HepG2 (cell line): ENCODE measurements around the gene MAN1A1. TPM values are rescaled to one million over a fixed set of nuclear protein-coding genes. Genes with fewer than 3 reads are reported as not detected.

Experiments
- ARNTL ChIP-seq: sonication (generic); formaldehyde crosslinking; IDR thresholded peaks from 2 replicates; pipeline ENCODE4 v1.4.0; 2020; ENCODE audit warnings: mild to moderate bottlenecking, missing genetic modification reagents
- CAMTA2 ChIP-seq: sonication (generic); formaldehyde crosslinking; IDR thresholded peaks from 2 replicates; pipeline ENCODE4 v1.4.0; 2020; ENCODE audit warnings: mild to moderate bottlenecking, missing genetic modification reagents, borderline replicate concordance
- CHD2 ChIP-seq: IDR thresholded peaks from 2 replicates; pipeline ENCODE4 v1.6.1; 2011; ENCODE audit warnings: low read depth, low read length, improper control_type of control experiment
- FIP1L1 ChIP-seq: fragments of 200-400 bp; formaldehyde crosslinking; IDR thresholded peaks from 2 replicates; pipeline ENCODE4 v1.6.1; 2018; ENCODE audit warnings: low read depth, mild to moderate bottlenecking, low read length, moderate library complexity, borderline replicate concordance; ENCODE audit not compliant: insufficient read depth
- HDAC2 ChIP-seq: sonication (generic); formaldehyde crosslinking; IDR thresholded peaks from 2 replicates; pipeline ENCODE4 v1.4.0; 2020; ENCODE audit warnings: missing genetic modification reagents
- HNRNPH1 ChIP-seq: fragments of 200-400 bp; formaldehyde crosslinking; optimal IDR thresholded peaks from 2 replicates; pipeline ENCODE3; 2017; ENCODE audit warnings: mild to moderate bottlenecking, low read depth, low read length
- MTF2 ChIP-seq: sonication (generic); formaldehyde crosslinking; IDR thresholded peaks from 2 replicates; pipeline ENCODE4 v1.5.0; 2020; ENCODE audit warnings: missing genetic modification reagents, borderline replicate concordance
- PLRG1 ChIP-seq: fragments of 450-650 bp; conservative IDR thresholded peaks from 2 replicates; pipeline ENCODE4 v1.6.1; 2016
- POLR2AphosphoS2 ChIP-seq: IDR thresholded peaks from 2 replicates; pipeline ENCODE4 v1.6.1; 2011; ENCODE audit warnings: low read depth, low read length, improper control_type of control experiment
- SCMH1 ChIP-seq: sonication (generic); formaldehyde crosslinking; IDR thresholded peaks from 2 replicates; pipeline ENCODE4 v1.9.0; 2021; ENCODE audit warnings: missing genetic modification reagents, mild to moderate bottlenecking, borderline replicate concordance
- SP1 ChIP-seq, 2 experiments: fragments of 450-650 bp in 1 of 2; sonication (generic) in 1 of 2; formaldehyde crosslinking in 1 of 2; IDR thresholded peaks; 2 replicates each; pipeline versions ENCODE4 v1.4.0 to v1.6.1; 2016 to 2020; ENCODE audit warnings: missing genetic modification reagents in 1 of 2
- ZBTB10 ChIP-seq: sonication (generic); formaldehyde crosslinking; IDR thresholded peaks from 2 replicates; pipeline ENCODE4 v1.4.0; 2020; ENCODE audit warnings: missing genetic modification reagents, borderline replicate concordance
- ZFAT ChIP-seq: sonication (generic); formaldehyde crosslinking; conservative IDR thresholded peaks from 2 replicates; pipeline ENCODE4 v1.8.1; 2023; ENCODE audit warnings: missing genetic modification reagents, inconsistent platforms
- ZNF12 ChIP-seq: sonication (generic); formaldehyde crosslinking; IDR thresholded peaks from 2 replicates; pipeline ENCODE4 v1.5.0; 2020; ENCODE audit warnings: missing genetic modification reagents
- ZNF24 ChIP-seq: fragments of 450-650 bp; IDR thresholded peaks from 2 replicates; pipeline ENCODE4 v1.6.1; 2017; ENCODE audit warnings: antibody characterized with exemption, mild to moderate bottlenecking
- ZNF543 ChIP-seq: sonication (generic); formaldehyde crosslinking; IDR thresholded peaks from 2 replicates; pipeline ENCODE4 v1.4.0; 2020; ENCODE audit warnings: mild to moderate bottlenecking, missing genetic modification reagents
- ZNF547 ChIP-seq: sonication (generic); formaldehyde crosslinking; IDR thresholded peaks from 2 replicates; pipeline ENCODE4 v1.5.1; 2020; ENCODE audit warnings: mild to moderate bottlenecking, missing genetic modification reagents
- ZNF616 ChIP-seq: sonication (generic); formaldehyde crosslinking; IDR thresholded peaks from 2 replicates; pipeline ENCODE4 v1.5.0; 2020; ENCODE audit warnings: low read depth, mild to moderate bottlenecking, missing genetic modification reagents
- polyA plus RNA-seq, 8 experiments: library from polyadenylated mRNA; depleted of rRNA in 3 of 8; stranded (reverse) in 7 of 8; unstranded in 1 of 8; fragments of >200 nt; fragmentation: Illumina TruSeq in 4 of 8; extraction: Trizol in 4 of 8; gene quantifications; 2 replicates each; pipeline versions ENCODE4 v1.2.1 to v1.2.3, GENCODE V29; 2011 to 2016; ENCODE audit warnings: low read depth in 4 of 8, missing spikeins in 1 of 8, mixed read lengths in 1 of 8; ENCODE audit not compliant: insufficient read depth in 1 of 8
- total RNA-seq, 5 experiments: library from RNA; depleted of rRNA; stranded (reverse); fragments of >200 nt; fragmentation: Illumina TruSeq; extraction: Trizol; gene quantifications; 2 replicates each; pipeline ENCODE4 v1.2.3, GENCODE V29; 2016; ENCODE audit warnings: low read depth in 1 of 5
- TF ChIP-seq, protein P1 (sequence below): sonication (generic); formaldehyde crosslinking; IDR thresholded peaks from 2 replicates; pipeline ENCODE4 v1.4.0; 2020; ENCODE audit warnings: missing genetic modification reagents
- TF ChIP-seq, protein P2 (sequence below): sonication (generic); formaldehyde crosslinking; IDR thresholded peaks from 2 replicates; pipeline ENCODE4 v1.9.0; 2021; ENCODE audit warnings: mild to moderate bottlenecking, missing genetic modification reagents

The MAN1A1 gene
- total and polyA plus RNA-seq, 2 of the 13 experiments (the other 11 are each of a cell fraction or from before 2014, with no cell fraction given) = 156 to 236 TPM

GRCh38 chr6:119348096-119348747, 1.3 kb downstream of the MAN1A1 start (continued):
- TF ChIP-seq, protein P1, sequence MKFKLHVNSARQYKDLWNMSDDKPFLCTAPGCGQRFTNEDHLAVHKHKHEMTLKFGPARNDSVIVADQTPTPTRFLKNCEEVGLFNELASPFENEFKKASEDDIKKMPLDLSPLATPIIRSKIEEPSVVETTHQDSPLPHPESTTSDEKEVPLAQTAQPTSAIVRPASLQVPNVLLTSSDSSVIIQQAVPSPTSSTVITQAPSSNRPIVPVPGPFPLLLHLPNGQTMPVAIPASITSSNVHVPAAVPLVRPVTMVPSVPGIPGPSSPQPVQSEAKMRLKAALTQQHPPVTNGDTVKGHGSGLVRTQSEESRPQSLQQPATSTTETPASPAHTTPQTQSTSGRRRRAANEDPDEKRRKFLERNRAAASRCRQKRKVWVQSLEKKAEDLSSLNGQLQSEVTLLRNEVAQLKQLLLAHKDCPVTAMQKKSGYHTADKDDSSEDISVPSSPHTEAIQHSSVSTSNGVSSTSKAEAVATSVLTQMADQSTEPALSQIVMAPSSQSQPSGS (CRISPR knock-in tag) = no peak
- TF ChIP-seq ZNF616 (CRISPR knock-in tag) (no peak), ZNF12 (CRISPR knock-in tag) (0 out of 2 replicates have a peak, but pooled peaks have one; percentile 16), CHD2 (0 out of 2 replicates have a peak, but pooled peaks have one; percentile 8), MTF2 (CRISPR knock-in tag) (no peak), HNRNPH1 (no peak), HDAC2 (CRISPR knock-in tag) (no peak), SCMH1 (CRISPR knock-in tag) (no peak), POLR2AphosphoS2 (no peak), ZBTB10 (no peak; the same call in 1 of the 2 replicates), ARNTL (CRISPR knock-in tag) (no peak), CAMTA2 (CRISPR knock-in tag) (no peak), ZNF547 (no peak), ZNF543 (CRISPR knock-in tag) (peak; percentile 67), FIP1L1 (no peak), ZNF24 (no peak), SP1 (IDR thresholded peaks at IDR 0.05) (no peak), SP1 (CRISPR knock-in tag; IDR thresholded peaks at IDR 0.05) (peak; percentile 23; the same call in 1 of the 2 replicates), PLRG1 (no peak), ZFAT (CRISPR knock-in tag) (no peak)
- TF ChIP-seq, protein P2, sequence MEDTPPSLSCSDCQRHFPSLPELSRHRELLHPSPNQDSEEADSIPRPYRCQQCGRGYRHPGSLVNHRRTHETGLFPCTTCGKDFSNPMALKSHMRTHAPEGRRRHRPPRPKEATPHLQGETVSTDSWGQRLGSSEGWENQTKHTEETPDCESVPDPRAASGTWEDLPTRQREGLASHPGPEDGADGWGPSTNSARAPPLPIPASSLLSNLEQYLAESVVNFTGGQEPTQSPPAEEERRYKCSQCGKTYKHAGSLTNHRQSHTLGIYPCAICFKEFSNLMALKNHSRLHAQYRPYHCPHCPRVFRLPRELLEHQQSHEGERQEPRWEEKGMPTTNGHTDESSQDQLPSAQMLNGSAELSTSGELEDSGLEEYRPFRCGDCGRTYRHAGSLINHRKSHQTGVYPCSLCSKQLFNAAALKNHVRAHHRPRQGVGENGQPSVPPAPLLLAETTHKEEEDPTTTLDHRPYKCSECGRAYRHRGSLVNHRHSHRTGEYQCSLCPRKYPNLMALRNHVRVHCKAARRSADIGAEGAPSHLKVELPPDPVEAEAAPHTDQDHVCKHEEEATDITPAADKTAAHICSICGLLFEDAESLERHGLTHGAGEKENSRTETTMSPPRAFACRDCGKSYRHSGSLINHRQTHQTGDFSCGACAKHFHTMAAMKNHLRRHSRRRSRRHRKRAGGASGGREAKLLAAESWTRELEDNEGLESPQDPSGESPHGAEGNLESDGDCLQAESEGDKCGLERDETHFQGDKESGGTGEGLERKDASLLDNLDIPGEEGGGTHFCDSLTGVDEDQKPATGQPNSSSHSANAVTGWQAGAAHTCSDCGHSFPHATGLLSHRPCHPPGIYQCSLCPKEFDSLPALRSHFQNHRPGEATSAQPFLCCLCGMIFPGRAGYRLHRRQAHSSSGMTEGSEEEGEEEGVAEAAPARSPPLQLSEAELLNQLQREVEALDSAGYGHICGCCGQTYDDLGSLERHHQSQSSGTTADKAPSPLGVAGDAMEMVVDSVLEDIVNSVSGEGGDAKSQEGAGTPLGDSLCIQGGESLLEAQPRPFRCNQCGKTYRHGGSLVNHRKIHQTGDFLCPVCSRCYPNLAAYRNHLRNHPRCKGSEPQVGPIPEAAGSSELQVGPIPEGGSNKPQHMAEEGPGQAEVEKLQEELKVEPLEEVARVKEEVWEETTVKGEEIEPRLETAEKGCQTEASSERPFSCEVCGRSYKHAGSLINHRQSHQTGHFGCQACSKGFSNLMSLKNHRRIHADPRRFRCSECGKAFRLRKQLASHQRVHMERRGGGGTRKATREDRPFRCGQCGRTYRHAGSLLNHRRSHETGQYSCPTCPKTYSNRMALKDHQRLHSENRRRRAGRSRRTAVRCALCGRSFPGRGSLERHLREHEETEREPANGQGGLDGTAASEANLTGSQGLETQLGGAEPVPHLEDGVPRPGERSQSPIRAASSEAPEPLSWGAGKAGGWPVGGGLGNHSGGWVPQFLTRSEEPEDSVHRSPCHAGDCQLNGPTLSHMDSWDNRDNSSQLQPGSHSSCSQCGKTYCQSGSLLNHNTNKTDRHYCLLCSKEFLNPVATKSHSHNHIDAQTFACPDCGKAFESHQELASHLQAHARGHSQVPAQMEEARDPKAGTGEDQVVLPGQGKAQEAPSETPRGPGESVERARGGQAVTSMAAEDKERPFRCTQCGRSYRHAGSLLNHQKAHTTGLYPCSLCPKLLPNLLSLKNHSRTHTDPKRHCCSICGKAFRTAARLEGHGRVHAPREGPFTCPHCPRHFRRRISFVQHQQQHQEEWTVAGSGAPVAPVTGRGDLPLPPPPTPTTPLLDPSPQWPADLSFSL (CRISPR knock-in tag) = no peak
